Measurements from ENCODE around the gene ARMH1.

GRCh38 chr1:44678120-44678519, 3.6 kb downstream of the ARMH1 start:
- TF ChIP-seq, protein P1, sequence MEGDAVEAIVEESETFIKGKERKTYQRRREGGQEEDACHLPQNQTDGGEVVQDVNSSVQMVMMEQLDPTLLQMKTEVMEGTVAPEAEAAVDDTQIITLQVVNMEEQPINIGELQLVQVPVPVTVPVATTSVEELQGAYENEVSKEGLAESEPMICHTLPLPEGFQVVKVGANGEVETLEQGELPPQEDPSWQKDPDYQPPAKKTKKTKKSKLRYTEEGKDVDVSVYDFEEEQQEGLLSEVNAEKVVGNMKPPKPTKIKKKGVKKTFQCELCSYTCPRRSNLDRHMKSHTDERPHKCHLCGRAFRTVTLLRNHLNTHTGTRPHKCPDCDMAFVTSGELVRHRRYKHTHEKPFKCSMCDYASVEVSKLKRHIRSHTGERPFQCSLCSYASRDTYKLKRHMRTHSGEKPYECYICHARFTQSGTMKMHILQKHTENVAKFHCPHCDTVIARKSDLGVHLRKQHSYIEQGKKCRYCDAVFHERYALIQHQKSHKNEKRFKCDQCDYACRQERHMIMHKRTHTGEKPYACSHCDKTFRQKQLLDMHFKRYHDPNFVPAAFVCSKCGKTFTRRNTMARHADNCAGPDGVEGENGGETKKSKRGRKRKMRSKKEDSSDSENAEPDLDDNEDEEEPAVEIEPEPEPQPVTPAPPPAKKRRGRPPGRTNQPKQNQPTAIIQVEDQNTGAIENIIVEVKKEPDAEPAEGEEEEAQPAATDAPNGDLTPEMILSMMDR (IDR thresholded peaks at IDR 0.05): no peak
- TF ChIP-seq POLR2A (IDR thresholded peaks at IDR 0.05): no peak
- TF ChIP-seq EP300 (IDR thresholded peaks at IDR 0.05): no peak

Data from ovary (tissue), 3 donors.